K562 (cell line): ENCODE data around the gene RNF144A. TPM values are rescaled to one million over a fixed set of nuclear protein-coding genes. Genes with fewer than 3 reads are reported as not detected.
A peak's percentile ranks its signal among the peaks of the same experiment; 100 is the strongest.

Experiments
- EGR1 ChIP-seq: fragments of 450-650 bp; conservative IDR thresholded peaks from 2 replicates; pipeline ENCODE4 v1.6.1; 2017; ENCODE audit warnings: mild to moderate bottlenecking
- ELF1 ChIP-seq: fragments of 200-800 bp; sonication (Bioruptor generic); IDR thresholded peaks from 2 replicates; pipeline ENCODE4 v1.6.1; 2016; ENCODE audit warnings: missing genetic modification characterization, missing compliant biosample characterization
- GABPB1 ChIP-seq: sonication (generic); formaldehyde crosslinking; IDR thresholded peaks from 2 replicates; pipeline ENCODE4 v1.8.0; 2022; ENCODE audit warnings: mild to moderate bottlenecking, missing genetic modification reagents
- GATA2 ChIP-seq: sonication (generic); formaldehyde crosslinking; IDR thresholded peaks from 2 replicates; pipeline ENCODE4 v1.4.0; 2020; ENCODE audit warnings: mild to moderate bottlenecking, missing genetic modification reagents
- GTF2E2 ChIP-seq: fragments of 200-800 bp; sonication (Bioruptor generic); IDR thresholded peaks from 2 replicates; pipeline ENCODE4 v1.6.1; 2016; ENCODE audit warnings: missing genetic modification characterization, missing compliant biosample characterization
- MGA ChIP-seq: fragments of 450-650 bp; IDR thresholded peaks from 2 replicates; pipeline ENCODE4 v1.6.1; 2016; ENCODE audit warnings: mild to moderate bottlenecking, moderate library complexity
- MTA3 ChIP-seq: fragments of 450-650 bp; formaldehyde crosslinking; IDR thresholded peaks from 2 replicates; pipeline ENCODE4 v1.6.1; 2017; ENCODE audit warnings: mild to moderate bottlenecking, borderline replicate concordance
- POLR2A ChIP-seq: fragments of 450-650 bp; conservative IDR thresholded peaks from 2 replicates; pipeline ENCODE4 v1.6.1; 2016
- TAF7 ChIP-seq: fragments of 450-650 bp; IDR thresholded peaks from 2 replicates; pipeline ENCODE4 v1.6.1; 2016; ENCODE audit warnings: missing genetic modification characterization, missing compliant biosample characterization
- TBL1XR1 ChIP-seq, 2 experiments: IDR thresholded peaks; 2 replicates each; pipeline ENCODE4 v1.6.1; 2012; ENCODE audit warnings: improper control_type of control experiment in 2 of 2, low read length in 2 of 2, mild to moderate bottlenecking in 1 of 2
- TGIF2 ChIP-seq: sonication (generic); formaldehyde crosslinking; IDR thresholded peaks from 2 replicates; pipeline ENCODE4 v1.8.1; 2022; ENCODE audit warnings: mild to moderate bottlenecking, missing genetic modification reagents, moderate library complexity
- ZBTB1 ChIP-seq: sonication (generic); formaldehyde crosslinking; IDR thresholded peaks from 2 replicates; pipeline ENCODE4 v1.8.1; 2023; ENCODE audit warnings: missing genetic modification reagents, low read depth, mild to moderate bottlenecking, borderline replicate concordance
- ZFPM2 ChIP-seq: fragments of 250-450 bp; sonication (Bioruptor Pico); IDR thresholded peaks from 2 replicates; pipeline ENCODE4 v1.5.1; 2022; ENCODE audit warnings: mild to moderate bottlenecking
- ZNF324 ChIP-seq: fragments of 250-450 bp; sonication (Bioruptor Pico); IDR thresholded peaks from 2 replicates; pipeline ENCODE4 v1.4.0; 2020; ENCODE audit warnings: mild to moderate bottlenecking
- ZNF347 ChIP-seq: fragments of 450-650 bp; formaldehyde crosslinking; IDR thresholded peaks from 2 replicates; pipeline ENCODE4 v1.4.0; 2020; ENCODE audit warnings: low read depth, mild to moderate bottlenecking, moderate library complexity
- ZNF518B ChIP-seq: fragments of 250-450 bp; sonication (Bioruptor Pico); IDR thresholded peaks from 2 replicates; pipeline ENCODE4 v1.5.0; 2021; ENCODE audit warnings: mild to moderate bottlenecking, moderate library complexity
- polyA plus RNA-seq, 8 experiments: library from polyadenylated mRNA; depleted of rRNA in 4 of 8; stranded (reverse) in 5 of 8; unstranded in 3 of 8; fragments of >200 nt; fragmentation: Nextera tagmentation in 2 of 8; fragmentation: Illumina TruSeq in 1 of 8; extraction: Ambion mirVana in 2 of 8; extraction: Trizol in 1 of 8; gene quantifications; 2 replicates each; pipeline versions ENCODE4 v1.2.1 to v1.2.3, GENCODE V29; 2011 to 2014; ENCODE audit warnings: inconsistent platforms in 1 of 8, missing spikeins in 1 of 8
- total RNA-seq, 7 experiments: library from RNA; depleted of rRNA in 6 of 7; stranded (reverse); fragments of >200 nt in 6 of 7; fragmentation: Illumina TruSeq in 2 of 7; extraction: Trizol in 2 of 7; gene quantifications; 2 replicates each; pipeline versions ENCODE4 v1.2.1 to v1.2.3, GENCODE V29; 2011 to 2021; ENCODE audit warnings: low replicate concordance in 1 of 7

Gene RNF144A
- total and polyA plus RNA-seq, 9 of the 15 experiments (the other 6 are each of a cell fraction or from before 2014, with no cell fraction given), result 0.96 to 11.3 (median 6.2) TPM

GRCh38 chr2:6887751-6888192 lies 29.4 kb upstream of the RNF144A start (continued):
- TF ChIP-seq TBL1XR1 (IDR thresholded peaks at IDR 0.05; ENCODE audit: low read length in 2 of 2) (peak in 1 of 2 experiments; percentile 90; a peak in 3 of 4 replicates), ELF1 (tag) (no peak), EGR1 (no peak), ZBTB1 (CRISPR knock-in tag) (no peak), MTA3 (peak; percentile 90), GATA2 (CRISPR knock-in tag) (peak; percentile 92), GTF2E2 (no peak), TAF7 (no peak), ZFPM2 (CRISPR knock-in tag) (no peak), ZNF324 (0 out of 2 replicates have a peak, but pooled peaks have one; percentile 40), ZNF347 (CRISPR knock-in tag) (no peak), POLR2A (no peak), ZNF518B (CRISPR knock-in tag) (no peak), GABPB1 (no peak), MGA (peak; percentile 36; the same call in 1 of the 2 replicates), TGIF2 (CRISPR knock-in tag) (no peak)
